Inflammatory macrophage treated with lipopolysaccharide for 4 hours (primary cell): Measurements from ENCODE around the gene PC.

Experiments used
- DNase-seq: peaks from one replicate; pipeline ENCODE4 v3.0.0-alpha.2; 2020

Gene PC

GRCh38 chr11:66882561-66883015 lies 75.6 kb downstream of the PC start:
- no peak for DNase-seq

- DNase-seq, result no peak
Observed at GRCh38 chr11:66881927-66882452, 76.2 kb downstream of the PC start.

GRCh38 chr11:66881451-66881835 lies 76.7 kb downstream of the PC start:
- no peak for DNase-seq

GRCh38 chr11:66880496-66881450 lies 77.4 kb downstream of the PC start:
- no peak for DNase-seq

- no peak for DNase-seq
Observed at GRCh38 chr11:66879999-66880398, 78.2 kb downstream of the PC start.

GRCh38 chr11:66879583-66879982 lies 78.6 kb downstream of the PC start:
- no peak for DNase-seq

GRCh38 chr11:66879000-66879399 lies 79.2 kb downstream of the PC start:
- DNase-seq, result no peak

- DNase-seq, result no peak
Observed at GRCh38 chr11:66878474-66878873, 79.7 kb downstream of the PC start.

- DNase-seq, result no peak
Observed at GRCh38 chr11:66877588-66878385, 80.4 kb downstream of the PC start.

GRCh38 chr11:66875378-66875777 lies 82.8 kb downstream of the PC start:
- DNase-seq, result no peak

GRCh38 chr11:66874232-66874631 lies 84.0 kb downstream of the PC start:
- peak; percentile 16 for DNase-seq

GRCh38 chr11:66871521-66871901 lies 86.7 kb downstream of the PC start:
- no peak for DNase-seq

- DNase-seq, result no peak
Observed at GRCh38 chr11:66870616-66871520, 87.3 kb downstream of the PC start.

GRCh38 chr11:66870131-66870530 lies 88.1 kb downstream of the PC start:
- DNase-seq, result no peak

GRCh38 chr11:66869567-66869870 lies 88.7 kb downstream of the PC start:
- no peak for DNase-seq

- DNase-seq, result peak; percentile 46
Observed at GRCh38 chr11:66868726-66869566, 89.2 kb downstream of the PC start.

GRCh38 chr11:66868082-66868725 lies 90.0 kb downstream of the PC start:
- DNase-seq, result no peak

- DNase-seq, result no peak
Observed at GRCh38 chr11:66867425-66868040, 90.7 kb downstream of the PC start.

GRCh38 chr11:66866511-66866986 lies 91.6 kb downstream of the PC start:
- DNase-seq, result no peak

- no peak for DNase-seq
Observed at GRCh38 chr11:66866007-66866406, 92.2 kb downstream of the PC start.
